ELF-1 (cell line): ENCODE results near the gene RASGRP3.

Source experiments
- DNase-seq: peaks from one replicate; pipeline ENCODE4 v3.0.0-alpha.2; 2016; ENCODE audit warnings: low read depth, low spot score

The RASGRP3 gene

DNA sequence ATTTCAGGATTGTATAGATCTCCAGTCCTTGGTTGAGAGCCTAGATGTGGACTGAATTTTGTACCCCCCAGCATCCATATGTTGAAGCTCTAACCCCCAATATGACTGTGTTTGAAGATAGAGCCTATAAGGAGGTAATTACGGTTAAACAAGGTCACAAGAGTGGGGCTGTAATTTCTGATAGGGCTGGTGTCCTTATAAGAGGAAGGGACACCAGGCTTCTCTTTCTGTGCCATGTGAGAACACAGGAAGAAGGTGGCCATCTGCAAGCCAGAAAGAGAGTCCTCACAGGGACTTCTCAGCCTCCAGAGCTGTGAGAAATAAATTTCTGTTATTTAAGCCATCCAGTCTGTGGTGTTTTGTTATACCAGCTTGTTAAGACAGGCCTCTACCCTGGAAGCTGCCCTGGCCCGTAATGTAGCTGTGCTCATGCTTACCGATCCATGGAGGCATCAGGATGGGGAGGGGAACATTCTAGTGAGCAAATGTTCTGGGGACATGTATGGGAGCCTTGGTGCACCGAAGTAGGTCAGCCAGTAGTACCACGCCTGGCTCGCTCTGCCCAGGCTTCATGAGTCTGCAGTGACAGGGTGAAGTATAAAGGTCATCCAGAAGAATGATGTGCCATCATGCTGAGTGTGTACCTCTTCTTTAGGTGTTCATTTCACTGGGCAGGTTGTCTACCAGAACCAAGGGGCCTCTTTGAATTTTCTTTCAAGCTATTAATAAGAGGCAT lies 16.1 kb downstream of the RASGRP3 start:
- DNase-seq: no peak

DNA sequence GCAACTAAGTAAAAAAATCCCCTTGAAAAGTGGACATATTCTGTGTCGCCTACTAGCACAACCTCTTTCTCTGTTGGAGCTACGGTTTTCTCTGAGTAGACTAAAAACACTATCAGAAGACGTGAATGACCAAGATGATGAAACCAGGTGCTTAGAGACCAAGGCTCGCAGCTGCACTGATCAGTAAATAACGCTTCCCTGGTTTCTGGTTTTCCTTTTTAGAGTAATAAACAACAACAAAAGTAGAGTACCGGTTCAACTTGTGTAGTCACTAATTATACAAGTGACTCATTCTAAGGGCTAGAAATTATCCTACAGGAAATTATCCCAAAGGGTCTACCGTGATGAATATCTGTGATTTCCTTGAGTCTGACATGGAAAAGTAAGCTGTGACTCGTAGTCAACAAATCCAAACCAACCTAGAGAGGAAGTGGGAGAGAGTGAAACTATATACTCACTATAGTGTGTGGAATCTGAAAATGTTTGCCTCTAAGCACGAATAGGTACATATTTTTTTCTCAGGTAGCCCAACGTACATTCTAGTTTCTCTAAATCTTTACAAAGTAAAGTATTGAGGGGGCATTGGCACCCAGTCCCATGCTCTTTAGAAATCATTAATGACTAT lies 17.8 kb downstream of the RASGRP3 start:
- no peak for DNase-seq

- DNase-seq: no peak
Measured at GRCh38 chr2:33494877-33495641, 18.6 kb downstream of the RASGRP3 start.

GRCh38 chr2:33495683-33496082 lies 19.2 kb downstream of the RASGRP3 start:
- no peak for DNase-seq

- DNase-seq: no peak
Measured at GRCh38 chr2:33496150-33496549, 19.7 kb downstream of the RASGRP3 start.

- no peak for DNase-seq
Measured at GRCh38 chr2:33496726-33497125, 20.3 kb downstream of the RASGRP3 start.

GRCh38 chr2:33497221-33497650 lies 20.8 kb downstream of the RASGRP3 start:
- no peak for DNase-seq

DNA sequence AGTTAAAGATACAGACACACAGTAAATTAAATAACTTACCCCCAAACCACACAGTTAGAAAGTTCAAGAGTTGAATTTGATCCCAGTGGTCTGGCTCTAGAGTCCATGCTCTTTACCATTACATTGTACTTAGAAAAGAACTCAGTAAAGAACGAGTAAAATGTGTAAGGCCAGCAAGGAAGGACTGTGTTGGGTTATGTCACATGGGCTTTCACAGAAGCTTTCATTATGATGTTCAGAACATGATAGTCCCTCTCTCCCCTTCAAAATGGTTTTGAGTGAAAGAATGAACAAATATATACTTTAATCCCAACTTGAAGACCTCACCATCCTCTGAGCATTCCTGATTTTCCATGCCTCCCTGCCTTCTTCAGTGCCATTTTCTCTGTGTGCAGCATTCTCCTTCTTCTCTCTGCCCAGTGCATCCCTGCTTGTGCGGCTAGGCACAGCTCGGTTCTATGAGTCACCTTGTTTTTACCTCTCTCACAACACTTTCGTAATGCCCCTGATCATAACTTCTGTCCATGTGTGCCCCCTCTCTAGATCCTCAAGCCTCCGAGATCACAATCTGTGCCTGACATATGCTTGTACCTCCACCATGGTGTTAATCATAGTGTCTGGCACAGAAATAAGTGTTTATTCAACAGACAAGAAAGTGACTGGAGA lies 22.0 kb downstream of the RASGRP3 start:
- DNase-seq: no peak

DNA sequence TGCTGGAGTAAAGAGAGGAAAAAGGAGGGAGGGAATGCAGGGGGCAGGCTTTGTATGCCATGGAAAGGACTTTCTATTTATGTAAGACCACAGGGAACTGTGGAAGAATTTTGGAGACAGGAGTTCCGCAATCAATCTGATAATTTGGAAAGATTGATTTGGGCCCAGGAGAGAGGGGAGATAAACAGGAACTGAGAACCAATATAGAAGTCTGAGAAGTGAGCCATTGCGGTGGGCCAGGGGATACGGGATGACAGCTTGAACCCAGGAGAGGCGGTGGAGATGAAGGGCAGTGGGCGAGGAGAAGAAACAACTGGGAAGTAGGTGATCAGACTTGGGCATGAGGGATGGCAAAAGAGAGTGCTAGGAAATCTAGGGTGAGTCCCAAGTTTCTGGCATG lies 23.7 kb downstream of the RASGRP3 start:
- no peak for DNase-seq

GRCh38 chr2:33502025-33502424 lies 25.6 kb downstream of the RASGRP3 start:
- no peak for DNase-seq

DNA sequence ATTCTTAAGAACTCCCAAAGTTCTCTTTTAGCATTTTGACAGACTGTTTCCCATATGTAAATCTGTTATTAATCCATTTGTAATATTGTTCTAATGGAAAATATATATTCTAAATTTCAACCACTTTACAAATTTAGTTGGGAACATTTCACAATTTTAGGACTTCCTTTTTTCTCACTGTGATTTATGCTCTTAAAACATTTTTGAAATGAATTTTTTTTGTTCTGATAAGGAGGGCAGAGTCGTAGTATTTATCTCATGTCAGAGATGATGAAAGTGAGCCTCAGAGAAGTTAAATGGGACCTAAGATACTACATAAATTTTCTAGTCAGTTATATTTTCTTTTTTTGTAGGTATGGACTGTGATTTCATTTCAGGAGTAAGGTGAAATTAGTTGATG lies 26.6 kb downstream of the RASGRP3 start:
- no peak for DNase-seq

GRCh38 chr2:33505966-33506365 lies 29.5 kb downstream of the RASGRP3 start:
- DNase-seq: no peak

GRCh38 chr2:33509908-33510585 lies 33.6 kb downstream of the RASGRP3 start:
- no peak for DNase-seq

DNA sequence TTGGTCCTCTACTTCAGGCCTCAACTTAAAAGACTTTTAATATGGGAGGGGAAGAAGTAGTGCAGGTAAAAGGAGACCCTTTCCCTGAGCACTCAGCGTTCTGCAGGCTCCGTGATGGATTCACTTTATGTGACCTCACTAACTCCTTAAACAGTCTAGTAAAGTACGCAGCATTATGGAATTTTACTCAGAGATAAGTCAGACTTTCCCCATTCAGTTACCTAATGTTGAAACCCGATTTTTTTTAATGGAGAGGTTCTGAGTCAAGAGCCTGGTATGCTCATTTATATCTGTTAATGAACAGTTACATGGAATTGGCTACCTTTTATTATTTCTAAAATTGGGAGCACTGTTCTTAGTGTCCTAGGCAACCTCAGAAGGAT lies 34.1 kb downstream of the RASGRP3 start:
- DNase-seq: no peak

- no peak for DNase-seq
Measured at GRCh38 chr2:33511141-33511540, 34.7 kb downstream of the RASGRP3 start.

GRCh38 chr2:33512112-33512511 lies 35.7 kb downstream of the RASGRP3 start:
- DNase-seq: no peak

DNA sequence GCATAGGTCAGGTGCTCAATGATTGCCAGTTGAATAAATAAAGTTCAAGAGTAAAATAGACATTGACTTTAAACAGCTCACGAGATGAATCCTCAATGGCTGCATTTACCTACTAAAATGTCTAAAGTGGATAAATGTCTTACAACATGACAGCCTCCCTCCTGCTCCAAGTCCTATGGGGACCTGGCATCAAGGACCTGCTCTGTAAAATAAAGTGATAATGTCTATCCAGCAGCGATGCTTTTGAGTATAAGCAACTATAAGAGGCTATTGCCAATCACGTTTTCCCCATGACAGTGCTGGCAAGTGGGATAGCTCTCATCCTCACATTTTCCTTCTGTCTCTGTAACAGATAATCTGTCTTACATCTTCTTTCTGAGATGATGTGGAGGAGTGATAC lies 37.0 kb downstream of the RASGRP3 start:
- no peak for DNase-seq

- DNase-seq: no peak
Measured at GRCh38 chr2:33516456-33516995, 40.1 kb downstream of the RASGRP3 start.

- no peak for DNase-seq
Measured at GRCh38 chr2:33518200-33518599, 41.8 kb downstream of the RASGRP3 start.

GRCh38 chr2:33518929-33519328 lies 42.5 kb downstream of the RASGRP3 start:
- no peak for DNase-seq

- no peak for DNase-seq
Measured at GRCh38 chr2:33521791-33522281, 45.4 kb downstream of the RASGRP3 start.
